ENCODE data around the gene ADIPOR2. TPM values are rescaled to one million over a fixed set of nuclear protein-coding genes. Genes with fewer than 3 reads are reported as not detected.

ADIPOR2 gene
- total and polyA plus RNA-seq, 7 donors = 25.2 to 65.9 (median 29.6) TPM

DNA sequence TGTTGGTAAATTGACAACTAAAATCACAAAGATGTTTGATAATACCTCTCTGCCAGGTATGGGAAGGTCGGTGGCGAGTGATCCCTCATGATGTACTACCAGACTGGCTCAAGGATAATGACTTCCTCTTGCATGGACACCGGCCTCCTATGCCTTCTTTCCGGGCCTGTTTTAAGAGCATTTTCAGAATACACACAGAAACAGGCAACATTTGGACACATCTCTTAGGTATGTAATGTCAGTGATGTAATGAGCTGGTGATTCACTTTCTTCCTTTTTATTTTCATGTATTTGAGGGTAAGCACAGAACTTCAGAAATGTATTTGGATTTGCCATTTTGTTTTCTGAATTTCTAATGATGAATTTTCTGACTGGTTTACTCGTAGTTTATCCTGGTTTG, 86.9 kb downstream of the ADIPOR2 start:
- no peak for TF ChIP-seq POLR2A (IDR thresholded peaks at IDR 0.05)
- no peak for TF ChIP-seq EP300 (IDR thresholded peaks at IDR 0.05)
- no peak for TF ChIP-seq POLR2AphosphoS5 (IDR thresholded peaks at IDR 0.05)
- TF ChIP-seq, protein P1, sequence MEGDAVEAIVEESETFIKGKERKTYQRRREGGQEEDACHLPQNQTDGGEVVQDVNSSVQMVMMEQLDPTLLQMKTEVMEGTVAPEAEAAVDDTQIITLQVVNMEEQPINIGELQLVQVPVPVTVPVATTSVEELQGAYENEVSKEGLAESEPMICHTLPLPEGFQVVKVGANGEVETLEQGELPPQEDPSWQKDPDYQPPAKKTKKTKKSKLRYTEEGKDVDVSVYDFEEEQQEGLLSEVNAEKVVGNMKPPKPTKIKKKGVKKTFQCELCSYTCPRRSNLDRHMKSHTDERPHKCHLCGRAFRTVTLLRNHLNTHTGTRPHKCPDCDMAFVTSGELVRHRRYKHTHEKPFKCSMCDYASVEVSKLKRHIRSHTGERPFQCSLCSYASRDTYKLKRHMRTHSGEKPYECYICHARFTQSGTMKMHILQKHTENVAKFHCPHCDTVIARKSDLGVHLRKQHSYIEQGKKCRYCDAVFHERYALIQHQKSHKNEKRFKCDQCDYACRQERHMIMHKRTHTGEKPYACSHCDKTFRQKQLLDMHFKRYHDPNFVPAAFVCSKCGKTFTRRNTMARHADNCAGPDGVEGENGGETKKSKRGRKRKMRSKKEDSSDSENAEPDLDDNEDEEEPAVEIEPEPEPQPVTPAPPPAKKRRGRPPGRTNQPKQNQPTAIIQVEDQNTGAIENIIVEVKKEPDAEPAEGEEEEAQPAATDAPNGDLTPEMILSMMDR (IDR thresholded peaks at IDR 0.05) = no peak
- intact Hi-C loops (cut with DNase I) = no loop called here
- Histone ChIP-seq H3K27ac (no peak overlapping the region), H3K9me3 (no peaks in the 10 kb centered on the region), H3K27me3 (no peaks in the 10 kb centered on the region), H3K4me1 (peaks cover 0 to 24% (median 14%) of the 10 kb centered on the region in 4 donors), H3K36me3 (peaks cover 0 to 9% (median 0%) of the 10 kb centered on the region in 4 donors), H3K4me3 (no peak overlapping the region)
- WGBS, 2 donors = 97 to 98% methylated on average over 5 of the region's 5 CpGs
- DNase-seq = no peak

GRCh38 chr12:1778911-1779310, 88.0 kb downstream of the ADIPOR2 start:
- intact Hi-C loops (cut with DNase I) = no loop called here
- WGBS, 2 donors = 93 to 98% methylated on average over 4 of the region's 4 CpGs

DNA sequence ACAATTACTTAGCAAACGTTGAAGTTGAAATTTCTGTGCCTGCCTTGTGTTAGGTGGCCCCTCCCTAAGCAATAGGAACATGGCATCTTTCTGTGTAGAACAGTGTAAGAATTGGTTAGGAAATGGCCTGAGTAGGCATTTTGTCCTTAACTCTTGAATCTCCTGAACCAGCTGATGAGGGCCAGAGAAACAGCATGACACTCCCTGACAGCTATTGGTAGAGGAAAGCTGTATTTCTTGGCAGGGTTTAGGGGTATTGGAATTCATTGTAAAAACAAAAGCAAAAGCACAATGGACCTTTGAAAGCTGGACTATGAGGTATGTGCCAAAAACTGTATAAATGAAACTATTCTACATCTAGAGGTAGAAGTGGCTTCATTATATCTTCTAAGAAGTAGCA, 88.9 kb downstream of the ADIPOR2 start:
- Histone ChIP-seq H3K27me3 (no peaks in the 10 kb centered on the region), H3K27ac (no peak overlapping the region), H3K4me3 (no peak overlapping the region), H3K36me3 (peaks cover 0 to 14% (median 4%) of the 10 kb centered on the region in 4 donors), H3K4me1 (peaks cover 0 to 18% (median 12%) of the 10 kb centered on the region in 4 donors), H3K9me3 (no peaks in the 10 kb centered on the region)
- TF ChIP-seq, protein P1 (IDR thresholded peaks at IDR 0.05) = no peak
- TF ChIP-seq POLR2A (IDR thresholded peaks at IDR 0.05) = no peak
- TF ChIP-seq POLR2AphosphoS5 (IDR thresholded peaks at IDR 0.05) = no peak
- no peak for TF ChIP-seq EP300 (IDR thresholded peaks at IDR 0.05)
- intact Hi-C loops (cut with DNase I) = no loop called here
- 59% methylated on average over 1 of the region's 1 CpG for WGBS, 2 donors
- DNase-seq = no peak

More at GRCh38 chr12:1778911-1779310, 88.0 kb downstream of the ADIPOR2 start:
- no peaks in the 10 kb centered on the region for H3K27me3 ChIP-seq
- H3K4me1 ChIP-seq = peaks cover 0 to 21% (median 14%) of the 10 kb centered on the region in 4 donors
- no peak for DNase-seq
- H3K4me3 ChIP-seq = no peak overlapping the region
- no peak overlapping the region for H3K27ac ChIP-seq
- no peak for TF ChIP-seq POLR2A (IDR thresholded peaks at IDR 0.05)
- TF ChIP-seq POLR2AphosphoS5 (IDR thresholded peaks at IDR 0.05) = no peak
- TF ChIP-seq, protein P1 (IDR thresholded peaks at IDR 0.05) = no peak
- no peak for TF ChIP-seq EP300 (IDR thresholded peaks at IDR 0.05)
- no peaks in the 10 kb centered on the region for H3K9me3 ChIP-seq
- H3K36me3 ChIP-seq = peaks cover 0 to 9% (median 2%) of the 10 kb centered on the region in 4 donors

DNA sequence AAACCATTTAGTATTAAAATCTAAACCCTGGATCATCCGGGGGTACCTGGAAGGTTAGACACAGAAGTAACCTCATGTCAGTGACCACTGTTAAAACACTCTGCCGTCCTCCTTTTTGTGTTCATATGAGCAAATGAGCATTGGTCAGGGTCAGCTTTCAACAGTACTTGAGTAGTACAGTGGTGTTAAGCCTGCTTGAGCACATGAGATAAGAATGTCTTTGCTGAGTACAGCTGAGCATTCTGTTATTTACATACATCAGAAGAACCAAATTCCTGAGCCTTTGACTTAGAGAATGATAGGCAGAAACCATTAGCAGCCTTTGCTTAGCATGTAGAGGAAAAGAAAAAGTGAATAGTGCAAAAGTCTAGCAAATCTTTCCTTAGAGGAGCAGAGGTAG, 90.9 kb downstream of the ADIPOR2 start:
- no peak overlapping the region for H3K4me3 ChIP-seq
- peaks cover 0 to 31% (median 6%) of the 10 kb centered on the region in 4 donors for H3K36me3 ChIP-seq
- TF ChIP-seq POLR2AphosphoS5 (IDR thresholded peaks at IDR 0.05) = no peak
- TF ChIP-seq, protein P1 (IDR thresholded peaks at IDR 0.05) = no peak
- TF ChIP-seq EP300 (IDR thresholded peaks at IDR 0.05) = no peak
- TF ChIP-seq POLR2A (IDR thresholded peaks at IDR 0.05) = no peak
- H3K9me3 ChIP-seq = no peaks in the 10 kb centered on the region
- intact Hi-C loops (cut with DNase I) = no loop called here
- 67 to 78% methylated on average over 2 of the region's 2 CpGs for WGBS, 2 donors
- H3K4me1 ChIP-seq = peaks cover 0 to 18% (median 12%) of the 10 kb centered on the region in 4 donors
- H3K27ac ChIP-seq = no peak overlapping the region
- DNase-seq = no peak
- H3K27me3 ChIP-seq = no peaks in the 10 kb centered on the region

DNA sequence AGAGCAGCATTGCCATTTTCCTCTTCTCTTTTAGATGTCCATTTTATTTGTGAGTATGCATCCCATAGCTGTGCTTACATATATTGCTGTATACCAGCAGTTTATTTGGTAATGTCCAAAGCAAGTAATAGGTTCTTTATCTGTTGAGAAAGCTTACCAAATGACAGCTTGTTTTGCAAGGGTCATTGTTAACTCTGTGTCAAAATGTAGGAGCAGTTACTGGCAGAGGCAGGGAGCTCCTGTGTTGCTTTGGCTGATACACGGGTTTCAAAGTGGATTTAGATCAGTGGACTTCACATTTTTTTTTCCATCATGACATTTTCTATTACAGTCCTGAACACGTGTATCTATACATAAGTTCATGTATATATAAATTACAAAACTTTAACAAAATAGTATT, 91.3 kb downstream of the ADIPOR2 start:
- Histone ChIP-seq H3K27me3 (no peaks in the 10 kb centered on the region), H3K27ac (no peak overlapping the region), H3K36me3 (peaks cover 0 to 31% (median 6%) of the 10 kb centered on the region in 4 donors), H3K4me3 (no peak overlapping the region), H3K9me3 (no peaks in the 10 kb centered on the region), H3K4me1 (peaks cover 0 to 18% (median 12%) of the 10 kb centered on the region in 4 donors)
- TF ChIP-seq, protein P1 (IDR thresholded peaks at IDR 0.05) = no peak
- TF ChIP-seq EP300 (IDR thresholded peaks at IDR 0.05) (no peak), POLR2A (IDR thresholded peaks at IDR 0.05) (no peak), POLR2AphosphoS5 (IDR thresholded peaks at IDR 0.05) (no peak)
- WGBS, 2 donors = 77% methylated on average over 2 of the region's 2 CpGs
- intact Hi-C loops (cut with DNase I) = no loop called here
- DNase-seq = no peak

Measured in sigmoid colon (tissue), 7 donors.